HEK293 (cell line): ENCODE measurements around the gene ZNF397.

Experiments
- CTCF ChIA-PET: fragments of 350-600 bp; formaldehyde crosslinking; extraction: SDS; loops from one replicate; lab custom pipeline; 2021; ENCODE audit warnings: antibody characterized with exemption; lab: Yijun Ruan, JAX
- POLR2A ChIA-PET: fragments of 300-600 bp; formaldehyde crosslinking; extraction: SDS; loops from one replicate; lab custom pipeline; 2020; ENCODE audit warnings: antibody characterized with exemption, inconsistent platforms; lab: Yijun Ruan, JAX
- H3K27ac ChIP-seq: fragments of 200-500 bp; sonication (Bioruptor generic); 2 replicates; pipeline ENCODE4 v1.5.1; 2014; ENCODE audit warnings: low read depth, low read length, control low read depth, inconsistent platforms; ENCODE audit errors: extremely low read depth
- H3K36me3 ChIP-seq, 2 experiments: fragments of 200-500 bp in 1 of 2; sonication (Bioruptor generic) in 1 of 2; 1 replicate in 1 of 2; 2 replicates in 1 of 2; pipeline ENCODE4 v1.5.1; 2014 to 2017; ENCODE audit warnings: inconsistent platforms in 2 of 2, low read length in 2 of 2; ENCODE audit not compliant: control insufficient read depth in 2 of 2, insufficient read depth in 1 of 2
- H3K4me1 ChIP-seq: fragments of 200-500 bp; sonication (Bioruptor generic); 2 replicates; pipeline ENCODE4 v1.5.1; 2014; ENCODE audit warnings: mild to moderate bottlenecking, low read length, inconsistent platforms; ENCODE audit not compliant: control insufficient read depth, insufficient read depth
- H3K4me3 ChIP-seq: 2 replicates; pipeline ENCODE4 v1.5.1; 2011; ENCODE audit warnings: low read depth, mild to moderate bottlenecking, control low read depth, low read length, moderate library complexity
- H3K9me3 ChIP-seq: fragments of 200-500 bp; sonication (Bioruptor generic); 2 replicates; pipeline ENCODE4 v1.5.1; 2014; ENCODE audit warnings: low read depth, low read length, inconsistent platforms; ENCODE audit not compliant: control insufficient read depth, insufficient read depth
- HIC1 ChIP-seq: fragments of 450-650 bp; formaldehyde crosslinking; IDR thresholded peaks from 2 replicates; pipeline ENCODE4 v1.5.1; 2016; ENCODE audit warnings: missing biosample characterization, missing genetic modification characterization
- INSM2 ChIP-seq: fragments of 450-650 bp; formaldehyde crosslinking; IDR thresholded peaks from 2 replicates; pipeline ENCODE4 v1.5.1; 2016; ENCODE audit warnings: missing biosample characterization, missing genetic modification characterization
- KLF1 ChIP-seq: fragments of 450-650 bp; formaldehyde crosslinking; IDR thresholded peaks from 2 replicates; pipeline ENCODE4 v1.5.1; 2016; ENCODE audit warnings: missing biosample characterization, missing genetic modification characterization
- PRDM1 ChIP-seq: fragments of 450-650 bp; formaldehyde crosslinking; IDR thresholded peaks from 2 replicates; pipeline ENCODE4; 2016; ENCODE audit warnings: missing biosample characterization, missing genetic modification characterization
- SALL2 ChIP-seq: fragments of 450-650 bp; formaldehyde crosslinking; IDR thresholded peaks from 2 replicates; pipeline ENCODE4 v1.5.0; 2017; ENCODE audit warnings: missing biosample characterization, mild to moderate bottlenecking, missing genetic modification characterization, borderline replicate concordance
- ZBTB48 ChIP-seq: fragments of 450-650 bp; formaldehyde crosslinking; IDR thresholded peaks from 2 replicates; pipeline ENCODE4 v1.5.1; 2016; ENCODE audit warnings: missing biosample characterization, missing genetic modification characterization
- ZBTB7A ChIP-seq: fragments of 450-650 bp; formaldehyde crosslinking; IDR thresholded peaks from 2 replicates; pipeline ENCODE4 v1.5.1; 2016; ENCODE audit warnings: low read depth, missing biosample characterization, missing genetic modification characterization
- ZNF19 ChIP-seq: fragments of 450-650 bp; formaldehyde crosslinking; IDR thresholded peaks from 2 replicates; pipeline ENCODE4; 2016; ENCODE audit warnings: missing biosample characterization, missing genetic modification characterization, low read depth
- ZNF248 ChIP-seq: fragments of 450-650 bp; formaldehyde crosslinking; IDR thresholded peaks from 2 replicates; pipeline ENCODE4 v1.5.1; 2017; ENCODE audit warnings: missing biosample characterization, missing genetic modification characterization
- ZNF354C ChIP-seq: fragments of 450-650 bp; formaldehyde crosslinking; IDR thresholded peaks from 2 replicates; pipeline ENCODE4 v1.5.1; 2016; ENCODE audit warnings: missing biosample characterization, missing genetic modification characterization, low read depth, borderline replicate concordance
- ZNF366 ChIP-seq: fragments of 450-650 bp; formaldehyde crosslinking; conservative IDR thresholded peaks from 2 replicates; pipeline ENCODE4 v1.5.1; 2016; ENCODE audit warnings: missing biosample characterization, missing genetic modification characterization
- ZNF394 ChIP-seq: fragments of 450-650 bp; formaldehyde crosslinking; IDR thresholded peaks from 2 replicates; pipeline ENCODE4 v1.5.1; 2016; ENCODE audit warnings: missing biosample characterization, missing genetic modification characterization, mild to moderate bottlenecking, moderate library complexity, borderline replicate concordance
- ZNF423 ChIP-seq: fragments of 450-650 bp; formaldehyde crosslinking; IDR thresholded peaks from 2 replicates; pipeline ENCODE4 v1.5.1; 2016; ENCODE audit warnings: missing biosample characterization, missing genetic modification characterization
- ZNF473 ChIP-seq: fragments of 450-650 bp; formaldehyde crosslinking; IDR thresholded peaks from 2 replicates; pipeline ENCODE4 v1.5.1; 2017; ENCODE audit warnings: missing biosample characterization, missing genetic modification characterization
- ZNF501 ChIP-seq: fragments of 450-650 bp; formaldehyde crosslinking; IDR thresholded peaks from 2 replicates; pipeline ENCODE4 v1.5.1; 2016; ENCODE audit warnings: missing biosample characterization, missing genetic modification characterization
- ZNF514 ChIP-seq: fragments of 450-650 bp; formaldehyde crosslinking; IDR thresholded peaks from 2 replicates; pipeline ENCODE4 v1.5.1; 2016; ENCODE audit warnings: missing biosample characterization, missing genetic modification characterization
- ZNF548 ChIP-seq: fragments of 450-650 bp; formaldehyde crosslinking; IDR thresholded peaks from 2 replicates; pipeline ENCODE4 v1.5.1; 2016; ENCODE audit warnings: missing biosample characterization, missing genetic modification characterization
- ZNF560 ChIP-seq: fragments of 450-650 bp; formaldehyde crosslinking; IDR thresholded peaks from 2 replicates; pipeline ENCODE4 v1.5.1; 2017; ENCODE audit warnings: missing biosample characterization, missing genetic modification characterization, borderline replicate concordance
- ZNF596 ChIP-seq: fragments of 450-650 bp; IDR thresholded peaks from 2 replicates; pipeline ENCODE4 v1.5.0; 2018; ENCODE audit warnings: missing biosample characterization, mild to moderate bottlenecking, missing genetic modification characterization, moderate library complexity
- ZNF707 ChIP-seq: fragments of 450-650 bp; formaldehyde crosslinking; IDR thresholded peaks from 2 replicates; pipeline ENCODE4 v1.5.1; 2016; ENCODE audit warnings: missing biosample characterization, missing genetic modification characterization
- ZNF785 ChIP-seq: fragments of 450-650 bp; formaldehyde crosslinking; IDR thresholded peaks from 2 replicates; pipeline ENCODE4 v1.5.1; 2016; ENCODE audit warnings: missing biosample characterization, missing genetic modification characterization
- ZSCAN23 ChIP-seq: fragments of 450-650 bp; formaldehyde crosslinking; IDR thresholded peaks from 2 replicates; pipeline ENCODE4 v1.5.1; 2016; ENCODE audit warnings: missing biosample characterization, missing genetic modification characterization
- TF ChIP-seq, protein P1 (sequence below): fragments of 450-650 bp; IDR thresholded peaks from 2 replicates; pipeline ENCODE4 v1.5.1; 2018; ENCODE audit warnings: missing biosample characterization, missing genetic modification characterization
- TF ChIP-seq, protein P2 (sequence below): fragments of 450-650 bp; formaldehyde crosslinking; IDR thresholded peaks from 2 replicates; pipeline ENCODE4 v1.5.1; 2016; ENCODE audit warnings: missing biosample characterization, missing genetic modification characterization, borderline replicate concordance
- TF ChIP-seq, protein P3 (sequence below): fragments of 450-650 bp; formaldehyde crosslinking; IDR thresholded peaks from 2 replicates; pipeline ENCODE4 v1.5.1; 2017; ENCODE audit warnings: missing biosample characterization, missing genetic modification characterization

Gene ZNF397

GRCh38 chr18:35290094-35290735, 49.4 kb downstream of the ZNF397 start, which contains the start of gene ZSCAN30:
Gene ZSCAN30, minus strand, starts transcription at chr18:35290229. Its CDS starts 25,877 bp downstream, at chr18:35264352.
- ChIA-PET POLR2A (interaction anchor here (0.6 to 1.6 kb wide), 19 partner anchors 9 to 1755 kb away, joined by 3 to 20 read pairs (median 3); partner anchors contain the start of genes MAPRE2, ZNF24 and ZNF397), CTCF (interaction anchor here (0.6 to 1.3 kb wide), 2 partner anchors 25 to 65 kb away, joined by 4 to 8 read pairs; no protein-coding TSS in a partner anchor)
- H3K9me3 ChIP-seq, result no peaks in the 10 kb centered on the region
- peak within 1 kb of the TSS; percentile 66 for H3K4me3 ChIP-seq
- no peaks in the 10 kb centered on the region for H3K4me1 ChIP-seq
- H3K27ac ChIP-seq, result peak within 1 kb of the TSS; percentile 19; the same call in 1 of the 2 replicates
- H3K36me3 ChIP-seq, result peaks cover 0 to 43% of the 10 kb centered on the region in 2 experiments; a peak in 2 of 3 replicates
- TF ChIP-seq, protein P1, sequence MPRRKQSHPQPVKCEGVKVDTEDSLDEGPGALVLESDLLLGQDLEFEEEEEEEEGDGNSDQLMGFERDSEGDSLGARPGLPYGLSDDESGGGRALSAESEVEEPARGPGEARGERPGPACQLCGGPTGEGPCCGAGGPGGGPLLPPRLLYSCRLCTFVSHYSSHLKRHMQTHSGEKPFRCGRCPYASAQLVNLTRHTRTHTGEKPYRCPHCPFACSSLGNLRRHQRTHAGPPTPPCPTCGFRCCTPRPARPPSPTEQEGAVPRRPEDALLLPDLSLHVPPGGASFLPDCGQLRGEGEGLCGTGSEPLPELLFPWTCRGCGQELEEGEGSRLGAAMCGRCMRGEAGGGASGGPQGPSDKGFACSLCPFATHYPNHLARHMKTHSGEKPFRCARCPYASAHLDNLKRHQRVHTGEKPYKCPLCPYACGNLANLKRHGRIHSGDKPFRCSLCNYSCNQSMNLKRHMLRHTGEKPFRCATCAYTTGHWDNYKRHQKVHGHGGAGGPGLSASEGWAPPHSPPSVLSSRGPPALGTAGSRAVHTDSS (tag by site-specific recombination), result no peak
- TF ChIP-seq INSM2 (tag by site-specific recombination) (peak; percentile 86), KLF1 (peak; percentile 66), ZBTB48 (tag by site-specific recombination) (peak; percentile 95), ZNF473 (no peak), ZNF354C (tag by site-specific recombination) (no peak), ZNF596 (tag by site-specific recombination) (no peak), PRDM1 (0 out of 2 replicates have a peak, but pooled peaks have one; percentile 14), HIC1 (tag by site-specific recombination) (peak; percentile 54; the same call in 1 of the 2 replicates), ZBTB7A (tag by site-specific recombination) (no peak), ZNF366 (tag by site-specific recombination) (no peak), ZNF560 (tag by site-specific recombination) (no peak), ZSCAN23 (tag by site-specific recombination) (no peak), ZNF707 (tag by site-specific recombination) (no peak), ZNF394 (tag by site-specific recombination) (peak; percentile 73), ZNF548 (tag by site-specific recombination) (0 out of 2 replicates have a peak, but pooled peaks have one; percentile 34), ZNF248 (tag by site-specific recombination) (no peak), ZNF501 (tag by site-specific recombination) (peak; percentile 99), ZNF785 (tag by site-specific recombination) (peak; percentile 89), ZNF423 (tag by site-specific recombination) (no peak), ZNF19 (no peak), SALL2 (tag by site-specific recombination) (no peak), ZNF514 (tag by site-specific recombination) (no peak)
- TF ChIP-seq, protein P2, sequence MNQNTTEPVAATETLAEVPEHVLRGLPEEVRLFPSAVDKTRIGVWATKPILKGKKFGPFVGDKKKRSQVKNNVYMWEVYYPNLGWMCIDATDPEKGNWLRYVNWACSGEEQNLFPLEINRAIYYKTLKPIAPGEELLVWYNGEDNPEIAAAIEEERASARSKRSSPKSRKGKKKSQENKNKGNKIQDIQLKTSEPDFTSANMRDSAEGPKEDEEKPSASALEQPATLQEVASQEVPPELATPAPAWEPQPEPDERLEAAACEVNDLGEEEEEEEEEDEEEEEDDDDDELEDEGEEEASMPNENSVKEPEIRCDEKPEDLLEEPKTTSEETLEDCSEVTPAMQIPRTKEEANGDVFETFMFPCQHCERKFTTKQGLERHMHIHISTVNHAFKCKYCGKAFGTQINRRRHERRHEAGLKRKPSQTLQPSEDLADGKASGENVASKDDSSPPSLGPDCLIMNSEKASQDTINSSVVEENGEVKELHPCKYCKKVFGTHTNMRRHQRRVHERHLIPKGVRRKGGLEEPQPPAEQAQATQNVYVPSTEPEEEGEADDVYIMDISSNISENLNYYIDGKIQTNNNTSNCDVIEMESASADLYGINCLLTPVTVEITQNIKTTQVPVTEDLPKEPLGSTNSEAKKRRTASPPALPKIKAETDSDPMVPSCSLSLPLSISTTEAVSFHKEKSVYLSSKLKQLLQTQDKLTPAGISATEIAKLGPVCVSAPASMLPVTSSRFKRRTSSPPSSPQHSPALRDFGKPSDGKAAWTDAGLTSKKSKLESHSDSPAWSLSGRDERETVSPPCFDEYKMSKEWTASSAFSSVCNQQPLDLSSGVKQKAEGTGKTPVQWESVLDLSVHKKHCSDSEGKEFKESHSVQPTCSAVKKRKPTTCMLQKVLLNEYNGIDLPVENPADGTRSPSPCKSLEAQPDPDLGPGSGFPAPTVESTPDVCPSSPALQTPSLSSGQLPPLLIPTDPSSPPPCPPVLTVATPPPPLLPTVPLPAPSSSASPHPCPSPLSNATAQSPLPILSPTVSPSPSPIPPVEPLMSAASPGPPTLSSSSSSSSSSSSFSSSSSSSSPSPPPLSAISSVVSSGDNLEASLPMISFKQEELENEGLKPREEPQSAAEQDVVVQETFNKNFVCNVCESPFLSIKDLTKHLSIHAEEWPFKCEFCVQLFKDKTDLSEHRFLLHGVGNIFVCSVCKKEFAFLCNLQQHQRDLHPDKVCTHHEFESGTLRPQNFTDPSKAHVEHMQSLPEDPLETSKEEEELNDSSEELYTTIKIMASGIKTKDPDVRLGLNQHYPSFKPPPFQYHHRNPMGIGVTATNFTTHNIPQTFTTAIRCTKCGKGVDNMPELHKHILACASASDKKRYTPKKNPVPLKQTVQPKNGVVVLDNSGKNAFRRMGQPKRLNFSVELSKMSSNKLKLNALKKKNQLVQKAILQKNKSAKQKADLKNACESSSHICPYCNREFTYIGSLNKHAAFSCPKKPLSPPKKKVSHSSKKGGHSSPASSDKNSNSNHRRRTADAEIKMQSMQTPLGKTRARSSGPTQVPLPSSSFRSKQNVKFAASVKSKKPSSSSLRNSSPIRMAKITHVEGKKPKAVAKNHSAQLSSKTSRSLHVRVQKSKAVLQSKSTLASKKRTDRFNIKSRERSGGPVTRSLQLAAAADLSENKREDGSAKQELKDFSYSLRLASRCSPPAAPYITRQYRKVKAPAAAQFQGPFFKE (tag by site-specific recombination), result no peak
- TF ChIP-seq, protein P3, sequence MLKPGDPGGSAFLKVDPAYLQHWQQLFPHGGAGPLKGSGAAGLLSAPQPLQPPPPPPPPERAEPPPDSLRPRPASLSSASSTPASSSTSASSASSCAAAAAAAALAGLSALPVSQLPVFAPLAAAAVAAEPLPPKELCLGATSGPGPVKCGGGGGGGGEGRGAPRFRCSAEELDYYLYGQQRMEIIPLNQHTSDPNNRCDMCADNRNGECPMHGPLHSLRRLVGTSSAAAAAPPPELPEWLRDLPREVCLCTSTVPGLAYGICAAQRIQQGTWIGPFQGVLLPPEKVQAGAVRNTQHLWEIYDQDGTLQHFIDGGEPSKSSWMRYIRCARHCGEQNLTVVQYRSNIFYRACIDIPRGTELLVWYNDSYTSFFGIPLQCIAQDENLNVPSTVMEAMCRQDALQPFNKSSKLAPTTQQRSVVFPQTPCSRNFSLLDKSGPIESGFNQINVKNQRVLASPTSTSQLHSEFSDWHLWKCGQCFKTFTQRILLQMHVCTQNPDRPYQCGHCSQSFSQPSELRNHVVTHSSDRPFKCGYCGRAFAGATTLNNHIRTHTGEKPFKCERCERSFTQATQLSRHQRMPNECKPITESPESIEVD (tag by site-specific recombination), result no peak
